NCI-H446 treated with DMSO at 0.1 percent for 48 hours (cell line): ENCODE measurements around the gene GLRX5.
A peak's percentile ranks its signal among the peaks of the same experiment; 100 is the strongest.

Experiments
- DNase-seq: peaks from one replicate; lab custom pipeline; 2025; lab: John Stamatoyannopoulos, UW

The GLRX5 gene

DNA sequence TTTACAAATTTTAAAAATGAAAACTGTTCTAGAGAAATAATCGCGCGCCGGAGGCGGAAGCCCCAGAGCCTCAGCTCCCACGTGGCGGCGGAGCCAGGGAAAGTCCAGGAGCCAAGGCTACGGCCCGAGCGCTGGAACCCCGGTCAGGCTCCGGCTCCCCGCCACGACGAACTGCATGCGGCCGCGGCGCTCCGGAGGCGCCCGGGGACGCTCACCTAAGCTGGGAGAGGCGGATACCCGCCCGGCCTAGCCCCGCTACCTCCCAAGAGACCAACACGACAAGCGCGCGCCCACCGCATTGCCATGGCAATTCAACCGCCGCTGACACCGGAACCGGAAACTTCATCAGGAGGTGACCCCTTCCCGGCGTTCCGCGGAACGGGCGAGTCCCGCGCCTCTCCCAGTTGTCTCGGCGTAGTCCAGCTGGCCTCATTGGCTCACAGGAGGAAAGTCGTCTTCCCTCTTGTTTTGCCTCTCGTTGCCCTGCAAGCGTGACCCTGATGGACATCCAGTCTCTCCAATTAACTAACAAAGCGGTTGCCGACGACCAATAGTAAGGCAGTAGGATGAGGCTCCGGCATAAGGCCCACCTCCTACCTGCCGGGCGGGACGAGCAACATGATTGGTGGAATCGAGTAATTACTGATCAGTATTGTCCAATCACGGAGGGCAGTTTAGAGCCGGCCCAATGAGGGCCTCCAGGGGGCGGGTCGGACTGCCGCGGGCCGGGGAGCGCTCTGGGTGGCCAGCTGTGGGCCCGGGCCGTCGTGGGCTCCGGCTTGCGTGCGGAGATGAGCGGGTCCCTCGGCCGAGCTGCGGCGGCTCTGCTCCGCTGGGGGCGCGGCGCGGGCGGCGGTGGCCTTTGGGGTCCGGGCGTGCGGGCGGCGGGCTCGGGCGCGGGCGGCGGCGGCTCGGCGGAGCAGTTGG, at the start of gene GLRX5:
TSS of gene GLRX5 (plus strand) at position 752 of the 927 bp plus-strand sequence. CDS start at position 792, 40 bp downstream.
- peak; percentile 100 for DNase-seq

DNA sequence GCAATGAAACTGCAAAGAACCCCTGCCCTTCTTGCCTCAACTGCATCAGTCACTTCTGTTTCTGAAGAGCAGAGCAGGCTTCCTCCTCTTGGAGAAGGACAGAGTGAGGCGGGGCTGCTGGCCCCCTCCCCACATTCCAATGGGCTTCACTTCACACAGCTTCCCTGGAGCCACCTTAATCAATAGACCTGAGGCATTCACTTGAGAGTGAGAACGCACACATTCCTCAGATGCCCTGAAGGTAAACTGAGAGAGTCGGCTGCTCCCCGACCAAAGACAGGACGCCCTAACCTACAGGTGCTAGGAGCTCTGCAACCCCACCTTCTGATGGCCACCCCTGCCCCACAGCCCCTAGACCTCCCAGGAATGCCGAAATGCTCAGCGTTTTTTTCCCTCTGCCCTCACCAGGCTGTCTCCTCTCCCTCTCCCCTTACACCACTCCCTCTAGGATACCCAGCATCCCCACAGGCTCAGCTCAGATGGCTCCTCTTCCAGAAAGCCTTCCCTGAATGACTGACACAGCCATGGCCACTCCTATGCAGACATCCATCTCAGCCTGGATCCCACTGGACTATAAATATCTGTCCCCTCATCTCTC, 49.5 kb upstream of the GLRX5 start:
- DNase-seq = no peak

DNA sequence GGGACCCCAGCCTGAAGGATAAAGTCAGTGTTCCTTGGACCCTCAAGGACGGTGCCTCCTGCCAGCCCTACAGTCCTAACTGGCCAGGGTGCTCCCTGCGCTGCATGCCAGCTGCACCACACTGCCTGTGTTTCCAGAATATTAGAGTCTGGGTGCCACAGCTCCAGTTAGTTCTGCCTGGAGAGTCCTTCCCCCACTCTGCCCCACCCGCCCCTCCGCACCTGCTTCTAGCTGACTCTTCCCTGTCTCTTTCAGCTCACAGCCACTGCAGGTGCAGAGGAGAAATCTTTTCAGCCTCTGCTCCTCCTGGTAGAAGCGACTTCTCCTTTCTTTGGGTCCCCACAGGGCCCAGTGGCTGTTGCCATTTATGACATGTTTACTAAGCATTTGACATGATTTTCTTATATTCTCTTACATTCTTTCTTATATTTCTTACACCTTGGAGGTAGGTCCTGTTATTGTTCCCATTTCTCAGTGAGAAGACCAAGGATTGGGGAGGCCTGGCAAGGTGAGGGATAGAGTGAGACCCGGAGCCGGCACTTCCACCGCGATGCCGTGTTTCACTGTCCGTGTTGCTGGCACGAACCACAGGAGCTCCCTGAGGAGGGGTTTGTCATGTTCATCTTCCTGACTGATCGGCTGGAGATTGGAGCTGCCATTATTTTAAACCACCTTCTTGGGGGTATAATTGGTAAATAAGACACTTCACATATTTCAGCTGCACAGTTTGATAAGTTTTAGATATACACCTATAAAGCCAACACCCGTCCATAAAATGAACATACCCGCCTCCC, 47.8 kb upstream of the GLRX5 start:
- no peak for DNase-seq

DNA sequence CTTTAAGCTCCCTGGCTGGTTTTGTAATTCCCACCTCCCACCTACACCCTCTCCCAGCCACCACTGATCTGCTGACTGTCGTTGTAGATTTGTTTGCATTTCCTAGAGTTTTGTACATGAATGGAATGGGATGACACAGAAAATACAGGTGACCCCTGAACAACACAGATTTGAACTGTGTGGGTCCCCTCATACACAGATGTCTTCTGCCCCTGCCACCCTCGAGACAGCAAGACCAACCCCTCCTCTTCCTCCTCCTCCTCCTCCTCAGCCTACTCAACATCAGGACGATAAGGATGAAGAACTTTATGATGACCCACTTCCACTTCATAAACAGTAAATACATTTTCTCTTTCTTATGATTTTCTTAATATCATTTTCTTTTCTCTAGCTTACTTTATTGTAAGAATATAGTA, 47.2 kb upstream of the GLRX5 start:
- DNase-seq = no peak

DNA sequence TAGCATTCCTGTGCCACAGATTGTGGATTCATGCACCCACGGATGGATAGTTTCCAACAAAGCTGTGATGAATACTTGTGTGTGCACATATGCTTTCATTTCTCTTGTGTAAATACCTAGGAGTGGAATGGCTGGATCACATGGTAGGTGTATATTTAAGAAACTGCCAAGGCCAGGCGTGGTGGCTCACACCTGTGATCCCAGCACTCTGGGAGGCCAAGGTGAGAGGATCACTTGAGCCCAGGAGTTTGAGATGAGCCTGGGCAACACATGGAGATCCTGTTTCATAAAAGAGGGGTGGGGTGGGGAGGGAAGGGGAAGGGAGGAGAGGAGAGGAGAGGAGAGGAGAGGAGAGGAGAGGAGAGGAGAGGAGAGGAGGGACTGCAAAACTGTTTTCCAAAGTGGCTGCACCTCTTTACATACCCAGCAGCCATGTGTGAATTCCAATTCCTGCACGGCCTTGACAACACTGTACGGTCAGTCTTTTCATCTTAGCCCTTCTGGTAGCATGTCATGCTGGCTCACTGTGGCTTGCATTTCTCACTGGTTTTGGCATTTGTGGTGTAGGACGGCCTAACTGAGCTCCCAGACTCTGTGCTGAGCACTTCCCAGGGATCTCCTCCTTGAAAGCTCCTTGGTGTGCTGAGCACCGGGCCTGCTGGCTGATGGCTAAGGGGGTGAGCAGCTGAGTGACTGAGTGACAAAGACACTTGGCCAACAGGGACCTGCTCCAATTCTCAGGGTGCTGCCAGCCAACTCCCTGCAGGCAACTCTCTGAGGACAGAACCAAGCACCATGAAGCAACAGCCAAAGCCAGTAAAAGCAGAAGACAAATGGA, 46.3 kb upstream of the GLRX5 start:
- DNase-seq = no peak

DNA sequence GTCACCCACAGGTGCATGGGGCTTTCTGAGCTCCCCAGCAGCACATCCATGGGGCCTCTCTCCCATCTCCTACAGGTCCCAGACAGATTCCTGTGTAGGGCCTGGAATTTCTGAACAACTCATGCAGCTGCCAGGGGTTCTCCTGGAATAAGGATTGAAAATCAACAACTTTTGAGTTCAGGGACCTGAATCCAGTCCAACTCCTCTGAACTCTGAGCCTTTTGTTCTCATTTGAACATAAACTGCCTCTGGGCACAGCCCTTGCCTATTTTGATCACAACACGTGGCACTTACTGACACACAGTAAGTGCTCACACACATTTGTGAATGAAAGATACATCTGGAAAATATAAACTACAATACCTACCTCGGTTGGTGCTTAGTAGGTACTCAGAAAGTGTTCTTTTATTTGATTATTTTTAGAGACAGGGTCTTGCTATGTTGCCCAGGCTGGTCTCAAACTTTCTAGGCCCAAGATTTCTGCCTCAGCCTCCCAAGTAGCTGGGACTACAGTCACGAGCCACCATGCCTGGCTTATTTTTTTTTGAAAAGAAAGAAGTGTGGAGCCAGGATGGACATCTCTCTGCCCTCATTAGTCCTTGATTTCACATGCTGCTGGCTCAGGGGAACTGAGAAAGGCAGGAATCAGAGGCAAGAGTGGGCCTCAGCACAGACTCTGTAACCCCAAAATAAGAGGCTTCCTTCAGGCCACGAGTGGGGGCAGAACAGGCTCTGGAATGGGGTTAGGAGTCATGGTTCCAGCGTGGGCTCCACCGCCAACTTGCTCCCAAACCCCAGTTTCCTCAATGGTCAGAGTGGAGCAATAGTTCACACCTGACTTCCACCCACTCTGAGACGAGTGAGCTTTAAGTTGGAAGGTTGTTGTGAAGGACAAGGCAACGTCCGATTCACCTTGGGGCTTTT, 45.4 kb upstream of the GLRX5 start:
- DNase-seq = no peak

DNA sequence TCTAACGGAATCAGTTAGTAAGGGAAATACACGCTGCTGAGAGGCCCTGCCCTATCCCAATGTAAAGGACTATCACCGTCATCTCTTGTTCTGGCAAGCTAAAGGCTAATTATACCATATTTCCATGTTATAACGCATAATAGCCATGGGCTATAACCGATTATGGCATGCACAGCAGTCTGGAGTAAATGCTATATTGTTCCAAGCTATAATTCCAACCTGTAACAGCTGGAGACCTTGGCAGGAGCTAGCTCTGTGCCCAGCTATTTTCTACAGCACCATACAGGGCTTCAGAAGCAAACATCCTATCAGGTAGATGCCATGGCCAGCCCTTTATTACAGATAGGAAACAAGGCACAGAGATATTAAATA, 44.7 kb upstream of the GLRX5 start:
- DNase-seq = no peak

DNA sequence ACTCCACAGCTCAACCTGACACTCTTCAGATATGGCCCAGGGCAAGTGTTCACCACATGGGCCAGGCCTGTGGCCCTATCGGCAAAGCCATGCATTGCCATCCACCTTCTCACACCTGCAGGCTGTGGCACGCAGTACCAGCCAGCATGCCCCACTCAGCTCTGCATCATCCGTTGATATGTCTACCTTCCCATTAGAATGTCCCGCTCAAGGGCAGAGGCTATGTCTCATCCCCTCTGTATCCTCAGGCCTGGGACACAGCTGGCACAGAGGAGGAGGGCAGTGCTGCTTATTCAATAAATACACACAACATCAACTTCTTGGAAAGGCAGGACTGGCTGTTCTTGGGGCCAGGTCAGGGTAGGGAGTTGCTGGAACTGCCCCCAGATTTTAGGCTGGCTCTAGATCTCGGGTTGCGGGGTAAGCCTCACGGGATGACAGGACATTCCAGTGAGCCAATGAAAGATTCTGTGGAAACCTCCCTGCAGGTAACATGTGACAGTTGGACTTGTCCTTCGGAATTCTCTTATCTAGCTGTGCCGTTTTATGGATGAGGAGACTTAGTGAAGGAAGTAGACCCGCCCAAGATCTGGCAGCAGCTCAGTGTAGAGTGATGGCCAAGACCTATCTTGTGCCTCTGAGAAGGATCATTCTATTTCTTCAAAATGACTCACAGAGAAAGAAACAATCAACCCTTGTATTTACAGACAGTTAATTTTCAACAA, 44.0 kb upstream of the GLRX5 start:
- DNase-seq = no peak

DNA sequence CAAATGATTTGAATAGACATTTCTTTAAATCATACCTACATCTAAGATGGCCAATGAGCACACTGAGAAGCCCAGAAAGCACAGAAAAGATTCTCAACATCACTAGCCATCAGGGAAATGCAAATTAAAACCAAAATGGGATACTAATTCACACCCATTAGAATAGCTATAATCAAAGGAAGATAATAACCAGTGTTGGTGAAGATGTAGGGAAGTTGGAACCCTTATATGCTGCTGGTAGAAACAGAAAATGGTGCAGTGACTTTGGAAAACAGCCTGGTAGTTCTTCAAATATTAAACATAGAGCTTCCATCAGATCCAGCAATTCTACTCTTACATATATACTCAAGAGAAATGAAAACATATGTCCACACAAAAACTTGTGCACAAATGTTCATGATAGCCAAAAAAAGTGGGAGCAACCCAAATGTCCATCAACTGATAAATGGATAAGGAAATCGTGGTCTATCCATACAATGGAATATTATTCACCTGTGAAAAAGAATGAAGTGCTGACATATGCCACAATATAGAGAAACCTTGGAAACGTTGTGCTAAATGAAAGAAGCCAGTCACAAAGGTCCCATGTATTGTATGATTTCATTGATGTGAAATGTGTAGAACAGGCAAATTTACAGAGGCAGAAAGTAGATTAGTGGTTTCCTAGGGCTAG, 42.8 kb upstream of the GLRX5 start:
- no peak for DNase-seq

DNA sequence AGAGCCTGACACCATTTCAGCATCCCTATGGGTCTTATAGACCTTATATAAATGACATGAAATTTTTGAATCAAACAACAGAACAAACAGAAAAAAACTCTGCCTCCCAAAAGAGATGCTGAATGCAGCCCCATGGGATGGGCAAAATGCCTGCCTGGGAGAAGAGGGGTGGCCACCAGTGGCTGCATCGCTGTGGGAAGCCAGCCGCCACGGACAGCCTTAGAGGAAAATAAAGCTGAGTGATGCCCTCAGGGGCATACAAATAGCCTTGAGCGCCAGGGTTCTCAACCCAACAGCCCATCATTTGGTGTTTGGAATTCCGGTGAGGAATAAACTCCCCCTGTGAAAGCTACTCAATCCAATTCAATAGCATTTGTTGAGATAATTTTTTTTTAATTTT, 41.3 kb upstream of the GLRX5 start:
- DNase-seq = no peak

DNA sequence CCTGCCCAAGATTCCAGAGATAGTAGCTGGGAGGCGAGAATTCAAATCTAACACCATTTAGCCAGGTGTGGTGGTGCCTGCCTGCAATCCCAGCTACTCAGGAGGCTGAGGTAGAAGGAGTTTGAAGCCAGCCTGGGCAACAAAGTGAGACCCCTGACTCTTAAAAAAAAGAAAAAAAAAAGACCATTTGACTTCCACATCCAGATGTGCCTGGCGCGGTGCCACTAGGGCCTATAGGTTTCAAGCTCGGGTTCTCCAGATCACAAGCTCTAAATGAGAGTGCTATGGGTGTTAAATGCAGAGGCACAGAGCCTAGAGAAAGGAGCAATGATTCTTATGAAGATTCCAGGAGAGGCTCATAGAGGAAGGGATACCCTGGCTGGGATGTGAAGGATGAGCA, 40.9 kb upstream of the GLRX5 start:
- DNase-seq = no peak

DNA sequence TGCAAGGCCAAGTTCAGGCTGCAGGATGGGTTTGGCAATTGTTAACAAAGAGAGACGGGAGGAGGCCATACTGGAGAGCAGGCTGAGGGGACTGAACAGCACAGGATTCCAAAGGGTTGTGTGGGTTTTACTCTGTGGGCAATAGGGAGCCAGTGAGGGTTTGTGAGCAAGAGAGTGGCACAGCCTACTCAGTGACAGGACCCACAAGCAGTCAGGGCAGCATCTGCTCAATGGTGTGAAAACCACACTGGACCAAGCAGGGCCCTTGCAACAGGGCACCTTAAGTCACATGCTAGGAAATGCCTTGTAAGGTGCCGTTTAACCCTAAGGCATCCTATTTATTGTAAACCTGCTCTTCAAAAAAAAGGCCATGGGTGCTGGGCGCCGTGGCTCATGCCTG, 40.4 kb upstream of the GLRX5 start:
- no peak for DNase-seq

DNA sequence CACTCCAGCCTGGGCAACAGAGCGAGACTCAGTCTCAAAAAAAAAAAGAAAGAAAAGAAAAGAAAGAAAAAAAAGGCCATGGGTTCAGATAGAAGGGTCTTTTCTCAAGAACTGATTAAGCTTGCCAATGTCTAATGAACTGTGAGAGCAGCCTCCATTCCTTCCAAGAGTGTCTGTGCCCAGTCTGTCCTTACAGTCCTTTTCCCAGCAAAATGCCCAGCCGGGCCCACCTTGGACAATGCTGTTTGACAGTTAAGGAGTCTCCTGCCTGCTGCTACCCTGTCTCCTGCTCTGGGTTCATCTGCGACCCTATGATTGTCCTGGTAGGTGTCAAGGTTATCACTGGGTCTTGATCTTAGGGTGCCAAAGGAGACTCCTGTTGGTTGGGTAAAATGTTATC, 39.8 kb upstream of the GLRX5 start:
- no peak for DNase-seq

DNA sequence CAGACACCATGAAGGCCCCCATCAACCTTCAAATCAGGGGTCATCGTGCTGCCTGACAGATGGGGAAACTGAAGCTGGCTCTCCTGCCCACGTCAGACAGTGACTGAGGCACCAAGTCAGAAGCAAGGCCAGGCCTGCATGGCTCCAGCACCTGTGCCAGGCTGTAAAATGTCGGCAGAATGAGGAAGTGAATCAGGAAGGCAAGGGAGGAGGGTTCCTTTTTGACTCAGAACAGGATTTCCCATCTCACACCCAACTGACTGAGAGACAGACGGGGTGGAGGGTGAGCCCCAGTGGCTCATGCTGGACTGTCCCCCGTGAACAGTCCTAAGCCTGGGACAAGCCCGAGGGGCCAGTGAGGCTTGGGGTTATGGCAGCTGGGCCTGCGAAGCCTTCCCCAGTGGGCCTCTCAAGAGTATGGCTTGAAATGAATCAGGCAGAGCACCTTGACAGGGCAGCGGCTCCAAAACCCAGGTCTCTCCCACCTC, 39.3 kb upstream of the GLRX5 start:
- DNase-seq = no peak

DNA sequence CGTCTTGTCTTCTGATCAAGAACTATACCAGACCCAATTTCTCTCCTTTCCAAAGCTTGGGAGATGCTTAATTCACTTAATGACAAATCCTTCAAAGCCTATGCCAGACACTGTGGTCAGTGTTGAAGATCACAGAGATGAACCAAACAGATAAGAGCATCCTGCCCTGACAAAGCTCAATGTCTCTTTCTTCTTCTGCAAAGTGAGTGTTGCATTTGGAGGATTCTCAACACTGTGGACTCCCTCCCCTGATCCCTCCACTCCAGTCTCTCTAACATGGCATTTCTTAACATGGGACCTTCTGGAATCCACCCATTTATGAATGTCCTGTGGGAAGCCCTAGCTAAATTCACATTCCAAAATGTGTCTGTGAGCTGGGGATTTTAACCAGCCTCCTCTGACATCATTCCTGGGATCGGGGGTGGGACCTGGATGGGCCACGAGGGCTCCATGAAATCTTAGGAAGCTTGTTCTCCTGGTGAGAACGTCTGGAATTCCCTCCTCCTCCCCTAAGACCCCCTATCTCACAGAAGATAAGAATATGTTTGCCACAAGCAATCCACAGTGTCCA, 38.7 kb upstream of the GLRX5 start:
- DNase-seq = no peak

DNA sequence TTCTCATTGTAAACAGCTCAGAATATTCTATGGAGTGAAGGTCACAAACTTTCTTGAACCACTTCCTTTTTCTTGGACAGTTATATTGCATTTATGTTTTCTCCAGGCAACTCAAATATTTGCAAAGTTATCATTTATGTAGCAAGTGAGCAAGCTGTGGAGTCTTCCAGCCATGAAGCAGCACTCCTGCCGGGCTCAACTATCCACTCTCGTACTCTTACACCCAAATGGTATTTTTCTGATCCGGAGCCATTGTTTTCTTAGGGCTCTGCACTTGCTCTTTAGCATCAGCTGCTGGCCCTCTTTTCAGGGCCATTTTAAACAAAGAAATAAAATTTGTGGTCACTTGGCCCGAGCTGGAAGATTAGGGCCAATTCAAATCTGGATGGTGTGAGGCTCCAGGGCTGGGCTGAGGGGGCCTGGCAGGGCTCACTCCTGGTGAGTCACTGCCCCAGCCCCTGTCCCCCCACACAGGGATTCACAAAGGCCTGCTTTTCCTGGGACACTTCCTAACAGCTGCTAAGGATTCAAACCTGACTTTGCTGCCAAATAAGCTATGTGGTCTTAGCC, 38.1 kb upstream of the GLRX5 start:
- peak; percentile 46 for DNase-seq

DNA sequence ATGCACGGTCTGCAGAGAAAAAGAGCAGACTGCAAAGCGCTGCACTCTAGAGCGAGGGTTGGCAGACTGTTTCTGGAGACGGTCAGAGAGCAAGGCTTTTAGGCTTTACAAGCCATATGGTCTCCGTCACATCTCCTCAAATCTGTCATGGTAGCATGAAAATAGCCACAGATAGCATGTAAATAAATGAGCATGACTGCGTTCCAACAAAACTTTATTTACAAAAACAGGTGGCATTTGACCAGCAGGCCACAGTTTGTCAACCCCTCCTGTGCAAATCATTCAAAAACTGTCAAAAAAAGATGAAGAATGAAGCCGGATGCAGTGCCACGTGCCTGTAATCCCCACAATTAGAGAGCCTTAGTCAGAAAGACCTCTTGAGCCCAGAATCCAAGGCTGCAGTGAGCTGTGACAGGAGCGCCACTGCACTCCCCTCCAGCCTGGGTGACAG, 37.3 kb upstream of the GLRX5 start:
- DNase-seq = peak; percentile 76

DNA sequence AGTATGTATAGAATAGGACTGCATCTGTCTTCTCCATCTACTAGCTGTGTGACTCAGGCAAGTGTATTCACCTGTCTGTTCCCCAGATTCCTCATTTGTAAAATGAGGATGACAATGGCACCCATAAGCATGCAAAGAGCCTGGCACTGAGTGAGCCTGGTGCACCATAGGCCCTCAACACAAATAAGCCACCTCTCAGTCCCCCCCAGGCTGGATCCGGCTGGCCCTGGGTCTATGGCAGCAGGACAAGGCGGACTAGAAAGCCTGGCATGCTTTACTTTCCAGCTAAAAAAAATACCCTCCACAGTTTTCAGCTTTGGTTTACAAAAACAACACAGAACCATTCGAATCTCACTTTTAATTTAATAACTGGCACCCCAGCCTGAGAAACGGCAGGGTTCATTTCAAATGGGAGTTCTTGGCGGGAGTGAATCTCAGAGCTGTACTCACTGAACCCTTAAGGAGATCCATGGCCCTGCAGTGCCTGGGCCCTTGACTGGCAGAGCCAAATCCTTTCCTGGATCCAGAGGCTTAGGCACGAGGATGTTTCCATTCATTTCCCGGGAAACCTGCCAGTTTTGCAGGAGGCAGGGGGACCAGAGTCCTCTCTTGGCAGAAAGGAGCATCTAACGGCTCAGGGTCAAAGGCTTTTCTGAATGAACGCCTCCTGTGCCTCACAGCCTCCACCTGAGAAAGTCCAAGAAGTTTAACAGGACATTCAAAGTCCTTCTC, 36.1 kb upstream of the GLRX5 start:
- DNase-seq = peak; percentile 78
